ENCODE measurements around the gene NTSR1.

- TF ChIP-seq CTCF (IDR thresholded peaks at IDR 0.05) (no peak), POLR2A (IDR thresholded peaks at IDR 0.05) (no peak)
Observed at GRCh38 chr20:62735331-62735821, 26.7 kb downstream of the NTSR1 start.
